ENCODE results near the gene ZNF580. TPM values are rescaled to one million over a fixed set of nuclear protein-coding genes. Genes with fewer than 3 reads are reported as not detected.
A peak's percentile ranks its signal among the peaks of the same experiment; 100 is the strongest.

ZNF580 gene
- total and polyA plus RNA-seq, 5 donors from 2014 or later, result 14.3 to 30.8 (median 17.2) TPM

GRCh38 chr19:55660991-55661390, 20.2 kb downstream of the ZNF580 start:
- Mint-ChIP-seq H3K9me3 (no peaks in the 10 kb centered on the region), H3K27me3 (no peaks in the 10 kb centered on the region), H3K4me3 (peak overlapping the region in 1 of 4 donors; percentile 79), H3K4me1 (peaks cover 7 to 67% (median 37%) of the 10 kb centered on the region in 4 donors), H3K36me3 (peaks cover 44% of the 10 kb centered on the region), H3K27ac (no peak overlapping the region)
- no peaks in the 10 kb centered on the region for H3K27me3 ChIP-seq (ENCODE audit: control insufficient read depth, insufficient read depth, low read length)
- DNase-seq (no peak), ATAC-seq (ENCODE audit: low read depth in 2 of 2) (no peak)
- peaks cover 44% of the 10 kb centered on the region for H3K4me1 ChIP-seq (ENCODE audit: control insufficient read depth, insufficient read depth, low read length, poor library complexity, severe bottlenecking)
- no peak overlapping the region for H3K4me3 ChIP-seq (ENCODE audit: low read depth, low read length)
- peaks cover 67% of the 10 kb centered on the region for H3K36me3 ChIP-seq (ENCODE audit: control insufficient read depth, insufficient read depth, low read length)
- H3K27ac ChIP-seq (ENCODE audit: insufficient read depth, low read length, poor library complexity, severe bottlenecking), result no peak overlapping the region
- no peaks in the 10 kb centered on the region for H3K9me3 ChIP-seq (ENCODE audit: control insufficient read depth in 2 of 2, low read length in 2 of 2)

- ATAC-seq (ENCODE audit: low read depth in 2 of 2) (no peak), DNase-seq (no peak)
- H3K9me3 Mint-ChIP-seq, result no peaks in the 10 kb centered on the region
- Histone ChIP-seq H3K9me3 (ENCODE audit: control insufficient read depth in 2 of 2, low read length in 2 of 2) (no peaks in the 10 kb centered on the region), H3K36me3 (ENCODE audit: control insufficient read depth, insufficient read depth, low read length) (peaks cover 75% of the 10 kb centered on the region), H3K27me3 (ENCODE audit: control insufficient read depth, insufficient read depth, low read length) (no peaks in the 10 kb centered on the region), H3K27ac (ENCODE audit: insufficient read depth, low read length, poor library complexity, severe bottlenecking) (no peak overlapping the region), H3K4me1 (ENCODE audit: control insufficient read depth, insufficient read depth, low read length, poor library complexity, severe bottlenecking) (peaks cover 36% of the 10 kb centered on the region), H3K4me3 (ENCODE audit: low read depth, low read length) (no peak overlapping the region)
- peak overlapping the region in 1 of 3 donors; percentile 71 for H3K27ac Mint-ChIP-seq
- peaks cover 7 to 65% (median 29%) of the 10 kb centered on the region in 4 donors for H3K4me1 Mint-ChIP-seq
- H3K36me3 Mint-ChIP-seq, result peaks cover 44% of the 10 kb centered on the region
- peak overlapping the region in 2 of 4 donors; percentile 62 to 82 for H3K4me3 Mint-ChIP-seq
- no peaks in the 10 kb centered on the region for H3K27me3 Mint-ChIP-seq
These were observed 21.0 kb downstream of the ZNF580 start for GRCh38 chr19:55661826-55662225.

GRCh38 chr19:55663846-55664536, 23.2 kb downstream of the ZNF580 start:
- H3K9me3 ChIP-seq (ENCODE audit: control insufficient read depth in 2 of 2, low read length in 2 of 2), result no peaks in the 10 kb centered on the region
- no peaks in the 10 kb centered on the region for H3K9me3 Mint-ChIP-seq
- no peaks in the 10 kb centered on the region for H3K27me3 ChIP-seq (ENCODE audit: control insufficient read depth, insufficient read depth, low read length)
- peaks cover 0 to 57% (median 15%) of the 10 kb centered on the region in 4 donors for H3K4me1 Mint-ChIP-seq
- H3K27ac ChIP-seq (ENCODE audit: insufficient read depth, low read length, poor library complexity, severe bottlenecking), result no peak overlapping the region
- peak overlapping the region in 1 of 4 donors; percentile 22 for H3K4me3 Mint-ChIP-seq
- no peak for ATAC-seq (ENCODE audit: low read depth in 2 of 2)
- peaks cover 14% of the 10 kb centered on the region for H3K4me1 ChIP-seq (ENCODE audit: control insufficient read depth, insufficient read depth, low read length, poor library complexity, severe bottlenecking)
- peak overlapping the region in 1 of 3 donors; percentile 52 for H3K27ac Mint-ChIP-seq
- H3K4me3 ChIP-seq (ENCODE audit: low read depth, low read length), result no peak overlapping the region
- H3K36me3 ChIP-seq (ENCODE audit: control insufficient read depth, insufficient read depth, low read length), result peaks cover 90% of the 10 kb centered on the region
- no peaks in the 10 kb centered on the region for H3K27me3 Mint-ChIP-seq
- no peak for DNase-seq
- peaks cover 37% of the 10 kb centered on the region for H3K36me3 Mint-ChIP-seq

GRCh38 chr19:55666343-55667005, 25.7 kb downstream of the ZNF580 start:
- H3K4me1 Mint-ChIP-seq, result peaks cover 0 to 55% (median 17%) of the 10 kb centered on the region in 4 donors
- no peaks in the 10 kb centered on the region for H3K9me3 Mint-ChIP-seq
- H3K27me3 ChIP-seq (ENCODE audit: control insufficient read depth, insufficient read depth, low read length), result no peaks in the 10 kb centered on the region
- H3K36me3 ChIP-seq (ENCODE audit: control insufficient read depth, insufficient read depth, low read length), result peaks cover 86% of the 10 kb centered on the region
- peaks cover 39% of the 10 kb centered on the region for H3K36me3 Mint-ChIP-seq
- ATAC-seq (ENCODE audit: low read depth in 2 of 2) (no peak), DNase-seq (no peak)
- no peaks in the 10 kb centered on the region for H3K9me3 ChIP-seq (ENCODE audit: control insufficient read depth in 2 of 2, low read length in 2 of 2)
- peaks cover 11% of the 10 kb centered on the region for H3K4me1 ChIP-seq (ENCODE audit: control insufficient read depth, insufficient read depth, low read length, poor library complexity, severe bottlenecking)
- no peak overlapping the region for H3K27ac Mint-ChIP-seq
- no peaks in the 10 kb centered on the region for H3K27me3 Mint-ChIP-seq
- H3K4me3 Mint-ChIP-seq, result no peak overlapping the region
- no peak overlapping the region for H3K4me3 ChIP-seq (ENCODE audit: low read depth, low read length)
- no peak overlapping the region for H3K27ac ChIP-seq (ENCODE audit: insufficient read depth, low read length, poor library complexity, severe bottlenecking)

- H3K27me3 ChIP-seq (ENCODE audit: control insufficient read depth, insufficient read depth, low read length), result no peaks in the 10 kb centered on the region
- H3K27ac Mint-ChIP-seq, result no peak overlapping the region
- H3K4me3 Mint-ChIP-seq, result no peak overlapping the region
- no peak overlapping the region for H3K4me3 ChIP-seq (ENCODE audit: low read depth, low read length)
- no peak overlapping the region for H3K27ac ChIP-seq (ENCODE audit: insufficient read depth, low read length, poor library complexity, severe bottlenecking)
- no peak for ATAC-seq (ENCODE audit: low read depth in 2 of 2)
- H3K4me1 ChIP-seq (ENCODE audit: control insufficient read depth, insufficient read depth, low read length, poor library complexity, severe bottlenecking), result peaks cover 11% of the 10 kb centered on the region
- no peaks in the 10 kb centered on the region for H3K9me3 Mint-ChIP-seq
- H3K4me1 Mint-ChIP-seq, result peaks cover under 1 to 52% (median 16%) of the 10 kb centered on the region in 4 donors
- no peaks in the 10 kb centered on the region for H3K27me3 Mint-ChIP-seq
- H3K36me3 Mint-ChIP-seq, result peaks cover 35% of the 10 kb centered on the region
- H3K36me3 ChIP-seq (ENCODE audit: control insufficient read depth, insufficient read depth, low read length), result peaks cover 82% of the 10 kb centered on the region
- DNase-seq, result no peak
- H3K9me3 ChIP-seq (ENCODE audit: control insufficient read depth in 2 of 2, low read length in 2 of 2), result no peaks in the 10 kb centered on the region
These were observed 26.2 kb downstream of the ZNF580 start for GRCh38 chr19:55667006-55667381.

GRCh38 chr19:55667511-55667910, 26.7 kb downstream of the ZNF580 start:
- peaks cover 5 to 55% (median 16%) of the 10 kb centered on the region in 4 donors for H3K4me1 Mint-ChIP-seq
- Histone ChIP-seq H3K27me3 (ENCODE audit: control insufficient read depth, insufficient read depth, low read length) (no peaks in the 10 kb centered on the region), H3K4me1 (ENCODE audit: control insufficient read depth, insufficient read depth, low read length, poor library complexity, severe bottlenecking) (peaks cover 11% of the 10 kb centered on the region), H3K27ac (ENCODE audit: insufficient read depth, low read length, poor library complexity, severe bottlenecking) (no peak overlapping the region), H3K9me3 (ENCODE audit: control insufficient read depth in 2 of 2, low read length in 2 of 2) (no peaks in the 10 kb centered on the region), H3K36me3 (ENCODE audit: control insufficient read depth, insufficient read depth, low read length) (peaks cover 84% of the 10 kb centered on the region), H3K4me3 (ENCODE audit: low read depth, low read length) (no peak overlapping the region)
- ATAC-seq (ENCODE audit: low read depth in 2 of 2) (no peak), DNase-seq (no peak)
- no peaks in the 10 kb centered on the region for H3K9me3 Mint-ChIP-seq
- peaks cover 38% of the 10 kb centered on the region for H3K36me3 Mint-ChIP-seq
- H3K27me3 Mint-ChIP-seq, result no peaks in the 10 kb centered on the region
- H3K27ac Mint-ChIP-seq, result no peak overlapping the region
- H3K4me3 Mint-ChIP-seq, result no peak overlapping the region

- Mint-ChIP-seq H3K4me3 (no peak overlapping the region), H3K27me3 (no peaks in the 10 kb centered on the region), H3K9me3 (no peaks in the 10 kb centered on the region), H3K36me3 (peaks cover 33% of the 10 kb centered on the region), H3K4me1 (peaks cover 5 to 51% (median 11%) of the 10 kb centered on the region in 4 donors), H3K27ac (no peak overlapping the region)
- peaks cover 79% of the 10 kb centered on the region for H3K36me3 ChIP-seq (ENCODE audit: control insufficient read depth, insufficient read depth, low read length)
- peaks cover 11% of the 10 kb centered on the region for H3K4me1 ChIP-seq (ENCODE audit: control insufficient read depth, insufficient read depth, low read length, poor library complexity, severe bottlenecking)
- H3K27ac ChIP-seq (ENCODE audit: insufficient read depth, low read length, poor library complexity, severe bottlenecking), result no peak overlapping the region
- no peak for ATAC-seq (ENCODE audit: low read depth in 2 of 2)
- DNase-seq, result no peak
- H3K4me3 ChIP-seq (ENCODE audit: low read depth, low read length), result no peak overlapping the region
- no peaks in the 10 kb centered on the region for H3K9me3 ChIP-seq (ENCODE audit: control insufficient read depth in 2 of 2, low read length in 2 of 2)
- no peaks in the 10 kb centered on the region for H3K27me3 ChIP-seq (ENCODE audit: control insufficient read depth, insufficient read depth, low read length)
These were observed 27.2 kb downstream of the ZNF580 start for GRCh38 chr19:55667958-55668357.
